Mesenchymal stem cell (in vitro differentiated cells and primary cell): ENCODE results near the gene RLN1.
"Not testable (repeated sequence)": the region's sequence is repeated elsewhere in the genome, so short reads cannot be mapped to it uniquely, and the experiment has no call there.

ENCODE experiments used
- DNase-seq: peaks from one replicate; pipeline ENCODE4 v3.0.0-alpha.2; 2013
- H2AFZ ChIP-seq: one replicate; pipeline ENCODE4 v1.6.1; 2013; ENCODE audit warnings: low read depth, mild to moderate bottlenecking, control low read depth, inconsistent platforms, low read length, moderate library complexity
- H2AK5ac ChIP-seq: 2 replicates; pipeline ENCODE4 v1.6.1; 2013; ENCODE audit warnings: low read length, moderate library complexity, mild to moderate bottlenecking, inconsistent platforms; ENCODE audit not compliant: severe bottlenecking
- H2BK120ac ChIP-seq: one replicate; pipeline ENCODE4 v1.6.1; 2013; ENCODE audit warnings: low read depth, mild to moderate bottlenecking, inconsistent platforms, low read length, moderate library complexity
- H2BK12ac ChIP-seq, 2 experiments: one replicate each; pipeline ENCODE4 v1.6.1; 2013; ENCODE audit warnings: inconsistent platforms in 2 of 2, low read length in 2 of 2, mild to moderate bottlenecking in 2 of 2, moderate library complexity in 2 of 2, control low read depth in 1 of 2
- H2BK15ac ChIP-seq: one replicate; pipeline ENCODE4 v1.6.1; 2013; ENCODE audit warnings: mild to moderate bottlenecking, low read depth, inconsistent platforms; ENCODE audit not compliant: poor library complexity, severe bottlenecking
- H2BK5ac ChIP-seq: 2 replicates; pipeline ENCODE4 v1.6.1; 2013; ENCODE audit warnings: low read depth, mild to moderate bottlenecking, low read length, control low read depth, inconsistent platforms; ENCODE audit not compliant: poor library complexity, severe bottlenecking
- H3K14ac ChIP-seq, 2 experiments: one replicate each; pipeline ENCODE4 v1.6.1; 2013; ENCODE audit warnings: inconsistent platforms in 2 of 2, low read length in 2 of 2, control low read depth in 1 of 2, mild to moderate bottlenecking in 1 of 2, moderate library complexity in 1 of 2
- H3K18ac ChIP-seq, 2 experiments: one replicate each; pipeline ENCODE4 v1.6.1; 2013; ENCODE audit warnings: inconsistent platforms in 2 of 2, low read length in 2 of 2, control low read depth in 1 of 2, low read depth in 1 of 2, mild to moderate bottlenecking in 1 of 2
- H3K23ac ChIP-seq, 2 experiments: one replicate each; pipeline ENCODE4 v1.6.1; 2013; ENCODE audit warnings: inconsistent platforms in 2 of 2, low read length in 2 of 2, mild to moderate bottlenecking in 2 of 2, moderate library complexity in 2 of 2, control low read depth in 1 of 2
- H3K27ac ChIP-seq: 2 replicates; pipeline ENCODE4 v1.5.1; 2013; ENCODE audit warnings: mild to moderate bottlenecking, moderate library complexity, low read length, control low read depth, inconsistent platforms; ENCODE audit not compliant: poor library complexity, severe bottlenecking
- H3K27me3 ChIP-seq, 2 experiments: 2 replicates each; pipeline versions ENCODE4 v1.6.1 to v1.7.0; 2013; ENCODE audit warnings: low read length in 2 of 2, mild to moderate bottlenecking in 2 of 2, moderate library complexity in 2 of 2, control low read depth in 1 of 2, inconsistent platforms in 1 of 2; ENCODE audit not compliant: control insufficient read depth in 1 of 2, insufficient read depth in 1 of 2
- H3K36me3 ChIP-seq, 2 experiments: 2 replicates each; pipeline versions ENCODE4 v1.6.1 to v1.7.0; 2013; ENCODE audit warnings: low read length in 2 of 2, control low read depth in 1 of 2, inconsistent platforms in 1 of 2, low read depth in 1 of 2, mild to moderate bottlenecking in 1 of 2; ENCODE audit not compliant: insufficient read depth in 2 of 2, control insufficient read depth in 1 of 2
- H3K4ac ChIP-seq, 2 experiments: one replicate each; pipeline ENCODE4 v1.6.1; 2013; ENCODE audit warnings: inconsistent platforms in 2 of 2, low read length in 2 of 2, mild to moderate bottlenecking in 2 of 2, moderate library complexity in 2 of 2, control low read depth in 1 of 2, low read depth in 1 of 2
- H3K4me1 ChIP-seq: 2 replicates; pipeline ENCODE4 v1.6.1; 2013; ENCODE audit warnings: low read depth, low read length, control low read depth; ENCODE audit not compliant: control insufficient read depth, insufficient read depth
- H3K4me2 ChIP-seq: 2 replicates; pipeline ENCODE4 v1.6.1; 2013; ENCODE audit warnings: low read length, mild to moderate bottlenecking, inconsistent platforms; ENCODE audit not compliant: poor library complexity, severe bottlenecking
- H3K4me3 ChIP-seq, 2 experiments: 2 replicates each; pipeline versions ENCODE4 v1.5.1 to v1.7.0; 2013; ENCODE audit warnings: low read length in 2 of 2, mild to moderate bottlenecking in 2 of 2, control low read depth in 1 of 2, low read depth in 1 of 2; ENCODE audit not compliant: insufficient read depth in 1 of 2
- H3K79me1 ChIP-seq: replicated peaks from 2 replicates; pipeline ENCODE4 v1.6.1; 2013; ENCODE audit warnings: mild to moderate bottlenecking, control low read depth, low read length, inconsistent platforms; ENCODE audit not compliant: poor library complexity, severe bottlenecking
- H3K9ac ChIP-seq: 2 replicates; pipeline ENCODE4 v1.7.0; 2013; ENCODE audit warnings: mild to moderate bottlenecking, low read length, moderate library complexity
- H3K9me3 ChIP-seq: 2 replicates; pipeline ENCODE4 v1.7.0; 2013; ENCODE audit warnings: mild to moderate bottlenecking, low read length; ENCODE audit not compliant: control insufficient read depth
- H4K8ac ChIP-seq: one replicate; pipeline ENCODE4 v1.6.1; 2013; ENCODE audit warnings: inconsistent platforms, mild to moderate bottlenecking, low read length, moderate library complexity
- H4K91ac ChIP-seq: one replicate; pipeline ENCODE4 v1.6.1; 2013; ENCODE audit warnings: mild to moderate bottlenecking, low read length, inconsistent platforms
- WGBS: methylation state at CpG from one replicate; pipeline ENCODE4 v1.1.7; 2013; ENCODE audit warnings: mixed read lengths; 5-methylcytosine and 5-hydroxymethylcytosine counted together

RLN1 gene

DNA sequence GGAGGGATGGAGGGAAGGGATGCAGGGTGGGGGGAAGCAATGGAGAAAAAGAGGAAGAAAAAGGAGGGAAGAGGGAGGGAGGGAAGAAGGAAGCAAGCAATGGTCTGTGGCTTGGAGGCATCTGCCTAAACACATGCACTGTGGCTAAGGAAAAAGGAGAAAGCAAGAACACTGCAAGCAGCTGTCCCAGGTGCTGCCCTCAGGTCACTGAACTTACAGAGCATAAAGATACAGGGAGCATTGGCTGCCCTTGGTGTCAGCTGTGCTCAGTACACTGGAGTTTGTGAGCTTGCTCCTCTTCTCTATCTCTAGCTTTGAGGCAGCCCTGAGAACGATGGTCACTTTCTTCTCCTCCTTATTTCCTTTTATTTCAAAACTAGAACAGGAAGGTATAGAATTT is 18.1 kb downstream of the RLN1 start:
- H4K91ac ChIP-seq, H3K14ac ChIP-seq, H3K36me3 ChIP-seq, H3K27me3 ChIP-seq, H3K9me3 ChIP-seq, H3K18ac ChIP-seq, H3K4me2 ChIP-seq, H3K4me3 ChIP-seq, H2BK120ac ChIP-seq, H2BK5ac ChIP-seq, H2AK5ac ChIP-seq, H3K27ac ChIP-seq, H3K79me1 ChIP-seq, H3K23ac ChIP-seq, H3K4me1 ChIP-seq, H3K4ac ChIP-seq, H3K9ac ChIP-seq, H2AFZ ChIP-seq, H2BK12ac ChIP-seq, DNase-seq, H2BK15ac ChIP-seq, H4K8ac ChIP-seq: not testable (repeated sequence)
- WGBS = no CpG with 5 or more reads among the region's 1 CpG

DNA sequence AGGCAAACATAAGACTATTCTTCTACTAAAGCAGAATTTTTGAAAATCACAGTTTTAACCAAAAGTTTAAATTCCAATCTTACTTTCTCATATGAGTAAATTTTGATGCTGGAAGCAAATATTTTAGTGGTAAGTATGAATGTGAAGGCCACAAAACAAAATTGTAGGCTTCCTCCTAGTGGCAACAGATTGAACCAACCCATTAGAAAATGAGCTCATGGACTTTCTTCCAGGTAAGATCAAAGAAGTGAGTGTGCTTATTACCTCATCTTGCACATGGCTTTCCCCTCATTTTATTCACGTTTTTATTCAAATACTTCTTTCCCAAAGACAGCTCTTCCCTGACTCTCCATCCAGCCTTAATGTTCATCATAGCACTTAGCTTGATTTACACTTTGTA is 18.6 kb downstream of the RLN1 start:
- no peak overlapping the region for H3K27ac ChIP-seq
- H2BK12ac ChIP-seq = no peak overlapping the region
- H3K9me3 ChIP-seq = peaks cover 3% of the 10 kb centered on the region
- whole genome bisulfite sequencing = 80% methylated on average over 1 of the region's 1 CpG
- no peak for DNase-seq
- H4K91ac ChIP-seq = no peak overlapping the region
- H2BK5ac ChIP-seq = no peak overlapping the region
- H3K4ac ChIP-seq = no peak overlapping the region
- no peak overlapping the region for H3K4me3 ChIP-seq
- no peak overlapping the region for H2AFZ ChIP-seq
- H2BK120ac ChIP-seq = no peak overlapping the region
- no peak overlapping the region for H3K9ac ChIP-seq
- H4K8ac ChIP-seq = no peak overlapping the region
- H3K23ac ChIP-seq = no peak overlapping the region
- no peaks in the 10 kb centered on the region for H3K79me1 ChIP-seq
- peaks cover 4% of the 10 kb centered on the region for H3K4me1 ChIP-seq
- no peak overlapping the region for H3K4me2 ChIP-seq
- H3K14ac ChIP-seq = no peak overlapping the region
- H3K18ac ChIP-seq = no peak overlapping the region
- no peaks in the 10 kb centered on the region for H3K27me3 ChIP-seq
- no peak overlapping the region for H2AK5ac ChIP-seq
- no peak overlapping the region for H2BK15ac ChIP-seq
- no peaks in the 10 kb centered on the region for H3K36me3 ChIP-seq

DNA sequence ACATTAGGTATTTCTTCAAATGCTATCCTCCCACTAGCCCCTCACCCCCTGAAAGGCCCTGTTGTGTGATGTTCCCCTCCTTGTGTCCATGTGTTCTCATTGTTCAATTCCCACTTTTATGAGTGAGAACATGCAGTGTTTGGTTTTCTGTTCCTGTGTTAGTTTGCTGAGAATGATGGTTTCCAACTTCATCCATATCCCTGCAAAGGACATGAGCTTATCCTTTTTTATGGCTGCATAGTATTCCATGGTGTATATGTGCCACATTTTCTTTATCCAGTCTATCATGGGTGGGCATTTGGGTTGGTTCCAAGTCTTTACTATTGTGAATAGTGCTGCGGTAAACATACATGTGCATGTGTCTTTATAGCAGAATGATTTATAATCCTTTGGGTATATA is 23.3 kb downstream of the RLN1 start:
- not testable (repeated sequence) for H3K27ac ChIP-seq, H2AFZ ChIP-seq, H4K91ac ChIP-seq, H3K14ac ChIP-seq, DNase-seq, H2BK15ac ChIP-seq, H3K18ac ChIP-seq, H4K8ac ChIP-seq, H3K4me1 ChIP-seq, H3K23ac ChIP-seq, H2BK5ac ChIP-seq, H3K4me2 ChIP-seq, H2AK5ac ChIP-seq, H3K79me1 ChIP-seq, H3K9ac ChIP-seq, H3K36me3 ChIP-seq, H3K4ac ChIP-seq, H3K4me3 ChIP-seq, H2BK12ac ChIP-seq, H3K27me3 ChIP-seq, H2BK120ac ChIP-seq
- peaks cover 25% of the 10 kb centered on the region for H3K9me3 ChIP-seq
- 100% methylated on average over 1 of the region's 1 CpG for whole genome bisulfite sequencing

- peaks cover 4% of the 10 kb centered on the region for H3K4me1 ChIP-seq
- no peak overlapping the region for H2BK120ac ChIP-seq
- no peak overlapping the region for H3K4me3 ChIP-seq
- WGBS = 56% methylated on average over 3 of the region's 4 CpGs
- no peak overlapping the region for H2BK15ac ChIP-seq
- H4K91ac ChIP-seq = no peak overlapping the region
- no peak overlapping the region for H3K23ac ChIP-seq
- H3K14ac ChIP-seq = no peak overlapping the region
- no peak overlapping the region for H3K4me2 ChIP-seq
- no peak overlapping the region for H3K18ac ChIP-seq
- no peak overlapping the region for H3K27ac ChIP-seq
- no peaks in the 10 kb centered on the region for H3K36me3 ChIP-seq
- no peak for DNase-seq
- H4K8ac ChIP-seq = no peak overlapping the region
- no peaks in the 10 kb centered on the region for H3K79me1 ChIP-seq
- no peak overlapping the region for H3K9ac ChIP-seq
- no peak overlapping the region for H2AK5ac ChIP-seq
- H2AFZ ChIP-seq = no peak overlapping the region
- peaks cover 0 to 9% of the 10 kb centered on the region in 2 experiments for H3K27me3 ChIP-seq
- H3K9me3 ChIP-seq = peaks cover 25% of the 10 kb centered on the region
- H3K4ac ChIP-seq = no peak overlapping the region
- H2BK12ac ChIP-seq = no peak overlapping the region
- no peak overlapping the region for H2BK5ac ChIP-seq
Observed at GRCh38 chr9:5315187-5315923, 24.3 kb downstream of the RLN1 start.
